HG02970 (cell line): Measurements from ENCODE around the gene MON1A.

Experiments
- ATAC-seq: cut with Tn5 transposase; IDR thresholded peaks from one replicate; pipeline ENCODE4 v1.9.1; 2021; ENCODE audit warnings: mild to moderate bottlenecking, moderate library complexity, moderate number of reproducible peaks; ENCODE audit not compliant: unreplicated experiment, low FRiP score

The MON1A gene

GRCh38 chr3:49859576-49860305, 69.9 kb downstream of the MON1A start:
- no peak for ATAC-seq
